Lung microvascular endothelial cell (primary cell): Measurements from ENCODE around the gene ZNF582. TPM values are rescaled to one million over a fixed set of nuclear protein-coding genes. Genes with fewer than 3 reads are reported as not detected.

Experiments used
- DNase-seq, 2 donors: peaks; one replicate each; pipeline versions ENCODE4 v3.0.0 to v3.0.0-alpha.2; 2010; ENCODE audit warnings: low read depth in 2 of 2
- total RNA-seq: library from RNA; depleted of rRNA; stranded (reverse); fragments of >200 nt; gene quantifications from 2 replicates; pipeline ENCODE4 v1.2.1, GENCODE V29; 2014

The ZNF582 gene
- 2.0 and 4.0 TPM in 2 replicates for total RNA-seq

- DNase-seq = peak; percentile 97 to 98
Observed at GRCh38 chr19:56393119-56394012, at the start of gene ZNF582. ZNF582 (minus strand) TSS chr19:56393534; CDS start chr19:56391752, 1,782 bp downstream.

GRCh38 chr19:56441206-56441792, 48.0 kb upstream of the ZNF582 start:
- no peak for DNase-seq

- no peak for DNase-seq
Observed at GRCh38 chr19:56423985-56424353, 30.6 kb upstream of the ZNF582 start.

GRCh38 chr19:56423276-56423984, 30.1 kb upstream of the ZNF582 start:
- DNase-seq = no peak

GRCh38 chr19:56405062-56405461, 11.7 kb upstream of the ZNF582 start:
- DNase-seq = no peak

GRCh38 chr19:56404705-56405056, 11.3 kb upstream of the ZNF582 start:
- no peak for DNase-seq

- DNase-seq = peak; percentile 98
Observed at GRCh38 chr19:56403764-56404704, 10.7 kb upstream of the ZNF582 start, which contains the start of gene ZNF583. ZNF583 (plus strand) TSS chr19:56404332; CDS start chr19:56407115, 2,783 bp downstream.

- peak in 1 of 2 donors; percentile 33 for DNase-seq
Observed at GRCh38 chr19:56403261-56403660, 9.9 kb upstream of the ZNF582 start.

- DNase-seq = no peak
Observed at GRCh38 chr19:56400485-56400884, 7.2 kb upstream of the ZNF582 start.

GRCh38 chr19:56398809-56399208, 5.5 kb upstream of the ZNF582 start:
- no peak for DNase-seq

- no peak for DNase-seq
Observed at GRCh38 chr19:56383826-56384605, 9.3 kb downstream of the ZNF582 start.

GRCh38 chr19:56377105-56377924, 16.0 kb downstream of the ZNF582 start:
- DNase-seq = no peak

GRCh38 chr19:56372281-56372680, 21.1 kb downstream of the ZNF582 start:
- no peak for DNase-seq

GRCh38 chr19:56369886-56370676, 23.3 kb downstream of the ZNF582 start:
- DNase-seq = no peak

GRCh38 chr19:56367829-56368711, 25.3 kb downstream of the ZNF582 start:
- peak; percentile 95 to 99 for DNase-seq

GRCh38 chr19:56360841-56361240, 32.5 kb downstream of the ZNF582 start:
- no peak for DNase-seq

GRCh38 chr19:56356944-56357343, 36.4 kb downstream of the ZNF582 start:
- DNase-seq = peak in 1 of 2 donors; percentile 2

- DNase-seq = no peak
Observed at GRCh38 chr19:56355517-56355916, 37.8 kb downstream of the ZNF582 start.
